ENCODE results near the gene OSBPL8. TPM values are rescaled to one million over a fixed set of nuclear protein-coding genes. Genes with fewer than 3 reads are reported as not detected.

OSBPL8 gene
- total and polyA plus RNA-seq, 9 of the 15 experiments (the other 6 are each of a cell fraction or from before 2014, with no cell fraction given) = 17.4 to 82.7 (median 42.8) TPM

GRCh38 chr12:76551482-76551888 is 8.1 kb downstream of the OSBPL8 start (continued):
- TF ChIP-seq MYNN (IDR thresholded peaks at IDR 0.05) (no peak), MYNN (CRISPR knock-in tag; IDR thresholded peaks at IDR 0.05) (no peak), ZNF740 (CRISPR knock-in tag; IDR thresholded peaks at IDR 0.05) (no peak), ZNF740 (tag; IDR thresholded peaks at IDR 0.05) (no peak), PHB (CRISPR knock-in tag; IDR thresholded peaks at IDR 0.05) (no peak), SIN3B (IDR thresholded peaks at IDR 0.05; ENCODE audit: low read depth) (no peak), NFE2 (IDR thresholded peaks at IDR 0.05; ENCODE audit: low read depth) (peak; percentile 71), ZNF57 (CRISPR knock-in tag; IDR thresholded peaks at IDR 0.05) (no peak), SMARCA5 (IDR thresholded peaks at IDR 0.05) (no peak), KAT2B (IDR thresholded peaks at IDR 0.05; ENCODE audit: low read depth, low read length) (no peak), ZFP30 (CRISPR knock-in tag; IDR thresholded peaks at IDR 0.05; ENCODE audit: borderline replicate concordance) (no peak), CBX1 (IDR thresholded peaks at IDR 0.05; ENCODE audit: low read depth) (no peak), ZBTB5 (IDR thresholded peaks at IDR 0.05) (no peak), CTCF (IDR thresholded peaks at IDR 0.05 in 2 of 3, conservative IDR thresholded peaks at IDR 0.05 in 1 of 3; ENCODE audit: insufficient read depth in 2 of 3, low read depth in 1 of 3, low read length in 3 of 3) (no peak), CREB1 (IDR thresholded peaks at IDR 0.05) (no peak), CREB1 (CRISPR knock-in tag; IDR thresholded peaks at IDR 0.05) (no peak), MCM7 (IDR thresholded peaks at IDR 0.05) (no peak), ZNF77 (CRISPR knock-in tag; IDR thresholded peaks at IDR 0.05) (no peak), ZNF830 (CRISPR knock-in tag; IDR thresholded peaks at IDR 0.05) (no peak), ZNF511 (CRISPR knock-in tag; IDR thresholded peaks at IDR 0.05) (no peak), HNRNPLL (IDR thresholded peaks at IDR 0.05; ENCODE audit: low read depth, low read length, poor library complexity, severe bottlenecking) (no peak), YBX1 (IDR thresholded peaks at IDR 0.05) (no peak)
- TF ChIP-seq, protein P1, sequence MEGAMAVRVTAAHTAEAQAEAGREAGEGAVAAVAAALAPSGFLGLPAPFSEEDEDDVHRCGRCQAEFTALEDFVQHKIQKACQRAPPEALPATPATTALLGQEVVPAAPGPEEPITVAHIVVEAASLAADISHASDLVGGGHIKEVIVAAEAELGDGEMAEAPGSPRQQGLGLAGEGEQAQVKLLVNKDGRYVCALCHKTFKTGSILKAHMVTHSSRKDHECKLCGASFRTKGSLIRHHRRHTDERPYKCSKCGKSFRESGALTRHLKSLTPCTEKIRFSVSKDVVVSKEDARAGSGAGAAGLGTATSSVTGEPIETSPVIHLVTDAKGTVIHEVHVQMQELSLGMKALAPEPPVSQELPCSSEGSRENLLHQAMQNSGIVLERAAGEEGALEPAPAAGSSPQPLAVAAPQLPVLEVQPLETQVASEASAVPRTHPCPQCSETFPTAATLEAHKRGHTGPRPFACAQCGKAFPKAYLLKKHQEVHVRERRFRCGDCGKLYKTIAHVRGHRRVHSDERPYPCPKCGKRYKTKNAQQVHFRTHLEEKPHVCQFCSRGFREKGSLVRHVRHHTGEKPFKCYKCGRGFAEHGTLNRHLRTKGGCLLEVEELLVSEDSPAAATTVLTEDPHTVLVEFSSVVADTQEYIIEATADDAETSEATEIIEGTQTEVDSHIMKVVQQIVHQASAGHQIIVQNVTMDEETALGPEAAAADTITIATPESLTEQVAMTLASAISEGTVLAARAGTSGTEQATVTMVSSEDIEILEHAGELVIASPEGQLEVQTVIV (CRISPR knock-in tag; IDR thresholded peaks at IDR 0.05; ENCODE audit: borderline replicate concordance) = no peak
- TF ChIP-seq, protein P2, sequence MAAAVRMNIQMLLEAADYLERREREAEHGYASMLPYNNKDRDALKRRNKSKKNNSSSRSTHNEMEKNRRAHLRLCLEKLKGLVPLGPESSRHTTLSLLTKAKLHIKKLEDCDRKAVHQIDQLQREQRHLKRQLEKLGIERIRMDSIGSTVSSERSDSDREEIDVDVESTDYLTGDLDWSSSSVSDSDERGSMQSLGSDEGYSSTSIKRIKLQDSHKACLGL (CRISPR knock-in tag; IDR thresholded peaks at IDR 0.05; ENCODE audit: borderline replicate concordance, poor library complexity, severe bottlenecking) = no peak
